Parathyroid adenoma (tissue), 2 donors: ENCODE results near the gene GRM7.

ENCODE experiments used
- H2AFZ ChIP-seq: fragments of 300-600 bp; sonication (generic); one replicate; pipeline ENCODE4 v1.7.0; 2017; ENCODE audit warnings: antibody characterized with exemption, mild to moderate bottlenecking
- H3K27ac ChIP-seq: fragments of 300-600 bp; sonication (generic); one replicate; pipeline ENCODE4 v1.7.0; 2017
- H3K27me3 ChIP-seq: fragments of 300-600 bp; sonication (generic); one replicate; pipeline ENCODE4 v1.7.0; 2017; ENCODE audit warnings: low read length; ENCODE audit not compliant: control insufficient read depth, insufficient read depth
- H3K36me3 ChIP-seq: fragments of 300-600 bp; sonication (generic); one replicate; pipeline ENCODE4 v1.7.0; 2017; ENCODE audit warnings: low read length; ENCODE audit not compliant: control insufficient read depth, insufficient read depth
- H3K4me1 ChIP-seq: fragments of 300-600 bp; sonication (generic); one replicate; pipeline ENCODE4 v1.7.0; 2017; ENCODE audit warnings: control low read depth
- H3K4me2 ChIP-seq: fragments of 300-600 bp; sonication (generic); one replicate; pipeline ENCODE4 v1.7.0; 2017; ENCODE audit warnings: low read length
- H3K4me3 ChIP-seq: fragments of 300-600 bp; sonication (generic); one replicate; pipeline ENCODE4 v1.7.0; 2017; ENCODE audit warnings: low read depth, low read length
- H3K79me2 ChIP-seq: fragments of 300-600 bp; sonication (generic); one replicate; pipeline ENCODE4 v1.7.0; 2017; ENCODE audit warnings: control low read depth
- H3K9ac ChIP-seq: fragments of 300-600 bp; sonication (generic); one replicate; pipeline ENCODE4 v1.7.0; 2017; ENCODE audit warnings: mild to moderate bottlenecking
- H3K9me3 ChIP-seq: fragments of 300-600 bp; sonication (generic); one replicate; pipeline ENCODE4 v1.7.0; 2017; ENCODE audit warnings: low read length; ENCODE audit not compliant: control insufficient read depth
- TF ChIP-seq, protein P1 (sequence below): fragments of 300-600 bp; sonication (generic); IDR thresholded peaks from one replicate; pipeline ENCODE4 v1.7.0; 2017; ENCODE audit warnings: antibody characterized with exemption, mild to moderate bottlenecking
- donor health status: primary hyperparathyroidism.

Gene GRM7

DNA sequence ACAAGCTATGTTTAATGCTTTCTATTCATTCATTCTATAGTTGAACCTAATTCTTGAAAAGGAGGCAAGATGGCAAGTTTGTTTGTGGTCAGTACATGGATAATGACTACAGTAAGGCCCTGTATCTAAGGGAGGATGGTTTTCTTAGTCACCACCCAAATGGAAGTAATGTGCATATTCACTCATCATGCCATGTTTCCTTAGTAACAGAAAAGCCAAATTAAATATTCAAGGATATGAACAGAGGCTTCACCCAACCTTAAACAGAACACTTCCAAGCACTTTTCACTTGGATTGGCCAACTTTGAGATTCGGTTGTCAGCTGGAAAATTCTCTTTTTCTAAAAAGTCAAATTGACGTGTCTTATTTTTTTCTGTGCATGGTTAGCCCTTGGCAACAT lies 835.4 kb downstream of the GRM7 start:
- no peak overlapping the region for H2AFZ ChIP-seq
- no peaks in the 10 kb centered on the region for H3K79me2 ChIP-seq
- no peak overlapping the region for H3K4me3 ChIP-seq
- no peaks in the 10 kb centered on the region for H3K4me1 ChIP-seq
- no peak overlapping the region for H3K27ac ChIP-seq
- H3K4me2 ChIP-seq, result no peak overlapping the region
- no peak overlapping the region for H3K9ac ChIP-seq
- TF ChIP-seq, protein P1, sequence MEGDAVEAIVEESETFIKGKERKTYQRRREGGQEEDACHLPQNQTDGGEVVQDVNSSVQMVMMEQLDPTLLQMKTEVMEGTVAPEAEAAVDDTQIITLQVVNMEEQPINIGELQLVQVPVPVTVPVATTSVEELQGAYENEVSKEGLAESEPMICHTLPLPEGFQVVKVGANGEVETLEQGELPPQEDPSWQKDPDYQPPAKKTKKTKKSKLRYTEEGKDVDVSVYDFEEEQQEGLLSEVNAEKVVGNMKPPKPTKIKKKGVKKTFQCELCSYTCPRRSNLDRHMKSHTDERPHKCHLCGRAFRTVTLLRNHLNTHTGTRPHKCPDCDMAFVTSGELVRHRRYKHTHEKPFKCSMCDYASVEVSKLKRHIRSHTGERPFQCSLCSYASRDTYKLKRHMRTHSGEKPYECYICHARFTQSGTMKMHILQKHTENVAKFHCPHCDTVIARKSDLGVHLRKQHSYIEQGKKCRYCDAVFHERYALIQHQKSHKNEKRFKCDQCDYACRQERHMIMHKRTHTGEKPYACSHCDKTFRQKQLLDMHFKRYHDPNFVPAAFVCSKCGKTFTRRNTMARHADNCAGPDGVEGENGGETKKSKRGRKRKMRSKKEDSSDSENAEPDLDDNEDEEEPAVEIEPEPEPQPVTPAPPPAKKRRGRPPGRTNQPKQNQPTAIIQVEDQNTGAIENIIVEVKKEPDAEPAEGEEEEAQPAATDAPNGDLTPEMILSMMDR, result no peak
- H3K36me3 ChIP-seq, result no peaks in the 10 kb centered on the region
- no peaks in the 10 kb centered on the region for H3K9me3 ChIP-seq
- no peaks in the 10 kb centered on the region for H3K27me3 ChIP-seq

DNA sequence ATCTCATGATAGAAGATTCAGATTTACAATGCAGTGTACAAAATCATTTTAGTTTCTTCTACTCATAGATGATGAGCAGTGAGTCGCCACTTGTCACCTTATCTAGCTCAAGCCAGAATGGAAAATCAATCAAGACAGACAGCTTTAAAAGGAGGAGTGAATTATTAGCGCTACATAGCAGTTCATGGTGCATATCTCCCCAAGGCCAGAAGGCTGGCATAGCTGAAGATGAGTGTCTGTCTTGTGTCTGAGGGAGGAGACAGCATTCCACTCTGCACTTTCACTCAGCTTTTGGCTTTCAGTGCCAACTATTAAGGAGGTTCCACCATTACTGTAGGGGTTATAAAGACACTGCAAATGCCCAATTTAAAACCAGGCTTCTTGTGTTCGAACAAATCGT lies 836.6 kb downstream of the GRM7 start:
- H3K9ac ChIP-seq, result no peak overlapping the region
- no peaks in the 10 kb centered on the region for H3K27me3 ChIP-seq
- no peaks in the 10 kb centered on the region for H3K36me3 ChIP-seq
- no peaks in the 10 kb centered on the region for H3K4me1 ChIP-seq
- H3K9me3 ChIP-seq, result no peaks in the 10 kb centered on the region
- no peak overlapping the region for H2AFZ ChIP-seq
- H3K4me3 ChIP-seq, result no peak overlapping the region
- H3K27ac ChIP-seq, result no peak overlapping the region
- H3K79me2 ChIP-seq, result no peaks in the 10 kb centered on the region
- no peak overlapping the region for H3K4me2 ChIP-seq
- TF ChIP-seq, protein P1, result no peak

DNA sequence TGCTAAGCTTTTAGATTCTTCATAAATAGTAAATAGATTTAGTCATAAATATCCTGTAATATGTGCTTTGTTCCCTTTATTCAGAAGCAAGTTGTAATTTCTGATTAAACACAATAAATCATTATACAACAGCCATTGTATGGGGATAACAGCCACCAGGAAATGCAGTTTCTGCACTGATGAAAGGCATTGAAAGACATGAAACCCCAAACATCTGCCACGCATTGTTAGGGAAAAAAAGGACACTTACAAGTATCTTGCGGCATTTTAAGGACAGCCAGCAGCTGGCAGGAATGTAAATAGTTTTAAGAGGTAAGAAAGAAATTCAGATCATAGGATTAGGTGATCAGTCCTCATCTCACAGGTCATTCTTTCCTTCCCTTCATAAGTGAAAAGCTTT lies 839.6 kb downstream of the GRM7 start:
- no peaks in the 10 kb centered on the region for H3K27me3 ChIP-seq
- TF ChIP-seq, protein P1, result no peak
- H3K4me3 ChIP-seq, result no peak overlapping the region
- no peaks in the 10 kb centered on the region for H3K79me2 ChIP-seq
- no peak overlapping the region for H3K27ac ChIP-seq
- no peak overlapping the region for H3K9ac ChIP-seq
- H3K4me2 ChIP-seq, result no peak overlapping the region
- H3K36me3 ChIP-seq, result no peaks in the 10 kb centered on the region
- H3K4me1 ChIP-seq, result no peaks in the 10 kb centered on the region
- H2AFZ ChIP-seq, result no peak overlapping the region
- no peaks in the 10 kb centered on the region for H3K9me3 ChIP-seq

DNA sequence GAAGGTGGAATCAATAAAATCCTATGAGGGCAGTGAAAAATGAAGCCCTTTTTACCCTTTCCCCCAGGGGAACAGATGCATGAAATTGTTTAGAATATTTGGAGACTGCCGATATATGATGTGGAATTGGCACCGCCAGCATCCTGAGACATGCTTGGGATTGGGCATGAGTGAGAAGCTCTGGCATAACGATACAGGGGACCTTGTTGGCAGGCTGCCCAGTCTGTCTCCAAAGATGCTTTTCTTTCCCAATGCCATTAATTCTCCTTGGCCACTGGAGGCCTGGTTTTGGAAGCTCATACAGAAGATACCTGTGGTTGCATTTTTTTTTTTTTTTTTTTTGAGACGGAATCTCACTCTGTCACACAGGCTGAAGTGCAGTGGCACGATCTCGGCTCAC lies 840.1 kb downstream of the GRM7 start:
- Histone ChIP-seq H3K27ac (no peak overlapping the region), H3K4me2 (no peak overlapping the region), H3K27me3 (no peaks in the 10 kb centered on the region), H2AFZ (no peak overlapping the region), H3K79me2 (no peaks in the 10 kb centered on the region), H3K36me3 (no peaks in the 10 kb centered on the region), H3K4me3 (no peak overlapping the region), H3K9me3 (no peaks in the 10 kb centered on the region), H3K4me1 (no peaks in the 10 kb centered on the region), H3K9ac (no peak overlapping the region)
- TF ChIP-seq, protein P1, result no peak

DNA sequence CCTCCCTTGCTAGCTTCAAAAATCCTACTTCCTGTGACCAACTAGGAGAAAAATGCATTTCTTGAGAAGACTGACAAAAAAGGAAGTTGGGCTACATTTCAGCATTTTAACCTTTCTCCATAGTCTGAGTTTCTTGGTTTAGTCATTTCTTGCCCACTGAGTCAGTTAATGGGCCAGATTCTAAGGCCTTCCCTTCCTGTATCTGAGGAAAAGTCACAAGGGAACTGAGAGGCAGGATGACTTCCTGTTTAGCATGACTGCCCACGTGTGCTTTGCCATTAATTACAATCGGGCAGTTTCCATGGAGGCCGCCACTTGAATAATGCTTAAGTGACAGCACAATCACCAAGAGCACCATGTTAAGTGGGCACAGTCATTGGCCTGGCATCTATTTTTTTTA lies 846.3 kb downstream of the GRM7 start:
- no peaks in the 10 kb centered on the region for H3K4me1 ChIP-seq
- TF ChIP-seq, protein P1, result no peak
- no peak overlapping the region for H3K4me3 ChIP-seq
- no peak overlapping the region for H3K4me2 ChIP-seq
- no peak overlapping the region for H2AFZ ChIP-seq
- no peak overlapping the region for H3K27ac ChIP-seq
- no peaks in the 10 kb centered on the region for H3K79me2 ChIP-seq
- no peaks in the 10 kb centered on the region for H3K36me3 ChIP-seq
- no peaks in the 10 kb centered on the region for H3K27me3 ChIP-seq
- H3K9ac ChIP-seq, result no peak overlapping the region
- no peaks in the 10 kb centered on the region for H3K9me3 ChIP-seq
